Fibroblast of lung (primary cell): ENCODE measurements around the gene ZNF845. TPM values are rescaled to one million over a fixed set of nuclear protein-coding genes. Genes with fewer than 3 reads are reported as not detected.

Experiments
- DNase-seq, 2 donors: peaks; one replicate each; pipeline versions ENCODE4 v3.0.0 to v3.0.0-alpha.2; 2010; ENCODE audit warnings: low read depth in 2 of 2
- H2AFZ ChIP-seq: 2 replicates; pipeline ENCODE4 v1.5.1; 2012; ENCODE audit warnings: low read length, control low read depth, inconsistent platforms
- H3K27ac ChIP-seq: 2 replicates; pipeline ENCODE4 v1.5.1; 2011; ENCODE audit warnings: low read length, control low read depth; ENCODE audit not compliant: insufficient read depth
- H3K27me3 ChIP-seq: 2 replicates; pipeline ENCODE4 v1.5.1; 2011; ENCODE audit warnings: mild to moderate bottlenecking, low read length; ENCODE audit not compliant: control insufficient read depth, insufficient read depth
- H3K36me3 ChIP-seq: 2 replicates; pipeline ENCODE4 v1.5.1; 2011; ENCODE audit warnings: low read length; ENCODE audit not compliant: control insufficient read depth, insufficient read depth
- H3K4me1 ChIP-seq: 2 replicates; pipeline ENCODE4 v1.5.1; 2011; ENCODE audit warnings: low read length; ENCODE audit not compliant: control insufficient read depth, insufficient read depth; ENCODE audit errors: extremely low read depth
- H3K4me2 ChIP-seq: 2 replicates; pipeline ENCODE4 v1.5.1; 2011; ENCODE audit warnings: low read length, control low read depth; ENCODE audit not compliant: insufficient read depth; ENCODE audit errors: extremely low read depth
- H3K4me3 ChIP-seq, 4 experiments: fragments of 200-600 bp in 1 of 4; sonication (generic) in 1 of 4; replicated peaks in 1 of 4; 2 replicates each; pipeline ENCODE4 v1.5.1; 2011 to 2016; ENCODE audit warnings: low read length in 4 of 4, low read depth in 3 of 4, mild to moderate bottlenecking in 3 of 4, control low read depth in 2 of 4, inconsistent platforms in 1 of 4, mixed read lengths in 1 of 4; ENCODE audit not compliant: insufficient read depth in 1 of 4; ENCODE audit errors: control extremely low read depth in 1 of 4
- H3K79me2 ChIP-seq: 2 replicates; pipeline ENCODE4 v1.5.1; 2012; ENCODE audit warnings: mild to moderate bottlenecking, low read length, inconsistent platforms; ENCODE audit not compliant: control insufficient read depth, insufficient read depth
- H3K9ac ChIP-seq: 2 replicates; pipeline ENCODE4 v1.5.1; 2011; ENCODE audit warnings: mild to moderate bottlenecking, low read length, control low read depth; ENCODE audit not compliant: insufficient read depth
- H3K9me3 ChIP-seq: 2 replicates; pipeline ENCODE4 v1.5.1; 2012; ENCODE audit warnings: low read depth, low read length; ENCODE audit not compliant: control insufficient read depth, insufficient read depth
- H4K20me1 ChIP-seq: 2 replicates; pipeline ENCODE4 v1.5.1; 2011; ENCODE audit warnings: low read length; ENCODE audit not compliant: control insufficient read depth, insufficient read depth; ENCODE audit errors: extremely low read depth
- EZH2 ChIP-seq: IDR thresholded peaks from 2 replicates; pipeline ENCODE4 v1.5.1; 2012; ENCODE audit warnings: low read length, control low read depth, mild to moderate bottlenecking; ENCODE audit errors: missing control alignments
- polyA plus RNA-seq, 2 donors: library from polyadenylated mRNA; depleted of rRNA in 1 of 2; stranded (reverse) in 1 of 2; unstranded in 1 of 2; fragments of >200 nt; gene quantifications; 2 replicates each; pipeline ENCODE4 v1.2.1, GENCODE V29; 2011 to 2012; ENCODE audit warnings: missing spikeins in 1 of 2
- total RNA-seq: library from RNA; depleted of rRNA; stranded (reverse); fragments of >200 nt; gene quantifications from 2 replicates; pipeline ENCODE4 v1.2.1, GENCODE V29; 2014
- TF ChIP-seq, protein P1 (sequence below), 2 donors: IDR thresholded peaks in 1 of 2; conservative IDR thresholded peaks in 1 of 2; 1 replicate in 1 of 2; 2 replicates in 1 of 2; pipeline ENCODE4 v1.5.1; 2011 to 2012; ENCODE audit warnings: low read length in 2 of 2, control low read depth in 1 of 2, inconsistent platforms in 1 of 2, low read depth in 1 of 2, mild to moderate bottlenecking in 1 of 2

The ZNF845 gene
- total and polyA plus RNA-seq, 2 donors (not counting 1 experiment from before 2014, with no cell fraction given): 4.2 to 9.7 TPM

DNA sequence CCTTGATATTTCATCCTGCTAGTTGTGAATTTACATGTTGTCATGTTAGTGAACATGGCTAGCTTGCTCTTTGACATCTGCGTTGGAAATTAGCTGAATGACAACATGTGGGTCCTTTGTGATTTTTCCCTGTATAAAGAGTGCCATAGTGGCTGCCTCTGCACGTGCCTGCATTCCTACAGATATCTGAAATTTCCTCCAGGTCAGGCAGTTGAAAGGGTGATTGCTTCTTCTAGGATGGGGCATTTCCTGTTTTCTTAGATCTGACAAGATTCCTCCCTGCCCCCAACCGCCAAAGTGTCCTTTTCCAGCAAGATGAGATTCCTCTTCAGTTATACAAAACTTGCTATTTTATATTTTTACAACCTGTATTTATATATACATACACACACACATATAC, 40.7 kb downstream of the ZNF845 start:
- no peak overlapping the region for H3K27ac ChIP-seq
- no peaks in the 10 kb centered on the region for H3K79me2 ChIP-seq
- DNase-seq: no peak

DNA sequence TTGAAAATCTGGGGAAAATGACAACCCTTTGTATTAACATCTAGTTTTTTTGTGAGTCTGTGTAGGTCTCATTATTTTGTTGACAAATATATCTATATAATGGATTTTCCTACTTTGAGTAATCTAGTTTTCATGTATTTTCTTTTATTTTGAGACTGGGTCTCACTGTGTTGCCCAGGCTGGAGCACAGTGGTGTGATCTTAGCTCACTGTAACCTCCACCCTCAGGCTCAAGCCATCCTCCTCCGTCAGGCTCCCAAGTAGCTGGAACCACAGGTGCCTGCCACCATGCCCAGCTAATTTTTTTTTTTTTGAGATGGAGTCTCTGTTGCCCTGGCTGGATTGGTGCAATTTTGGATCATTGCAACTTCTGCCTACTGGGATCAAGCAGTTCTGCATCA, 41.2 kb downstream of the ZNF845 start:
- DNase-seq: no peak
- Histone ChIP-seq H3K9ac (no peak overlapping the region), H2AFZ (no peak overlapping the region), H3K4me2 (no peak overlapping the region), H3K4me3 (no peak overlapping the region), H3K79me2 (no peaks in the 10 kb centered on the region), H4K20me1 (no peaks in the 10 kb centered on the region), H3K9me3 (no peaks in the 10 kb centered on the region), H3K27me3 (no peaks in the 10 kb centered on the region), H3K36me3 (no peaks in the 10 kb centered on the region), H3K4me1 (no peaks in the 10 kb centered on the region), H3K27ac (no peak overlapping the region)
- TF ChIP-seq EZH2: no peak
- TF ChIP-seq, protein P1, sequence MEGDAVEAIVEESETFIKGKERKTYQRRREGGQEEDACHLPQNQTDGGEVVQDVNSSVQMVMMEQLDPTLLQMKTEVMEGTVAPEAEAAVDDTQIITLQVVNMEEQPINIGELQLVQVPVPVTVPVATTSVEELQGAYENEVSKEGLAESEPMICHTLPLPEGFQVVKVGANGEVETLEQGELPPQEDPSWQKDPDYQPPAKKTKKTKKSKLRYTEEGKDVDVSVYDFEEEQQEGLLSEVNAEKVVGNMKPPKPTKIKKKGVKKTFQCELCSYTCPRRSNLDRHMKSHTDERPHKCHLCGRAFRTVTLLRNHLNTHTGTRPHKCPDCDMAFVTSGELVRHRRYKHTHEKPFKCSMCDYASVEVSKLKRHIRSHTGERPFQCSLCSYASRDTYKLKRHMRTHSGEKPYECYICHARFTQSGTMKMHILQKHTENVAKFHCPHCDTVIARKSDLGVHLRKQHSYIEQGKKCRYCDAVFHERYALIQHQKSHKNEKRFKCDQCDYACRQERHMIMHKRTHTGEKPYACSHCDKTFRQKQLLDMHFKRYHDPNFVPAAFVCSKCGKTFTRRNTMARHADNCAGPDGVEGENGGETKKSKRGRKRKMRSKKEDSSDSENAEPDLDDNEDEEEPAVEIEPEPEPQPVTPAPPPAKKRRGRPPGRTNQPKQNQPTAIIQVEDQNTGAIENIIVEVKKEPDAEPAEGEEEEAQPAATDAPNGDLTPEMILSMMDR (conservative IDR thresholded peaks at IDR 0.05 in 1 of 2, IDR thresholded peaks at IDR 0.05 in 1 of 2; ENCODE audit: low read depth in 1 of 2, low read length in 2 of 2): no peak

More for the DNA sequence above, 40.7 kb downstream of the ZNF845 start:
- Histone ChIP-seq H3K9ac (no peak overlapping the region), H3K4me2 (no peak overlapping the region), H3K9me3 (no peaks in the 10 kb centered on the region), H2AFZ (no peak overlapping the region), H3K4me3 (no peak overlapping the region), H3K4me1 (no peaks in the 10 kb centered on the region), H4K20me1 (no peaks in the 10 kb centered on the region), H3K27me3 (no peaks in the 10 kb centered on the region), H3K36me3 (no peaks in the 10 kb centered on the region)
- TF ChIP-seq, protein P1 (conservative IDR thresholded peaks at IDR 0.05 in 1 of 2, IDR thresholded peaks at IDR 0.05 in 1 of 2; ENCODE audit: low read depth in 1 of 2, low read length in 2 of 2): no peak

DNA sequence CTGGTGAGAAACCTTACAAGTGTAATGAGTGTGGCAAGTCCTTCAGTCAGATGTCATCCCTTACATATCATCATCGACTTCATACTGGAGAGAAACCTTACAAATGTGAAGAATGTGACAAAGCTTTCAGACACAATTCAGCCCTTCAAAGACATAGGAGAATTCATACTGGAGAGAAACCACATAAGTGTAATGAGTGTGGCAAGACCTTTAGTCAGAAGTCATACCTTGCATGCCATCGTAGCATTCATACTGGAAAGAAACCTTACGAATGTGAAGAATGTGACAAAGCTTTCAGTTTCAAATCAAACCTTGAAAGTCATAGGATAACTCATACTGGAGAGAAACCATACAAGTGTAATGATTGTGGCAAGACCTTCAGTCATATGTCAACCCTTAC, 47.8 kb downstream of the ZNF845 start:
- H3K36me3 ChIP-seq: no peaks in the 10 kb centered on the region
- no peaks in the 10 kb centered on the region for H4K20me1 ChIP-seq
- TF ChIP-seq, protein P1 (conservative IDR thresholded peaks at IDR 0.05 in 1 of 2, IDR thresholded peaks at IDR 0.05 in 1 of 2; ENCODE audit: low read depth in 1 of 2, low read length in 2 of 2): no peak
- no peak for TF ChIP-seq EZH2

More for the DNA sequence above, 47.8 kb downstream of the ZNF845 start:
- H3K79me2 ChIP-seq: no peaks in the 10 kb centered on the region
- H3K4me3 ChIP-seq: no peak overlapping the region
- no peak overlapping the region for H2AFZ ChIP-seq
- H3K9me3 ChIP-seq: no peaks in the 10 kb centered on the region
- H3K9ac ChIP-seq: no peak overlapping the region
- H3K4me1 ChIP-seq: no peaks in the 10 kb centered on the region
- H3K27me3 ChIP-seq: no peaks in the 10 kb centered on the region
- no peak overlapping the region for H3K27ac ChIP-seq
- no peak for DNase-seq
- no peak overlapping the region for H3K4me2 ChIP-seq
